ENCODE measurements around the gene B3GALT5. TPM values are rescaled to one million over a fixed set of nuclear protein-coding genes. Genes with fewer than 3 reads are reported as not detected.

B3GALT5 gene
- total RNA-seq, 1 experiment from 2014 or later, result not detected

DNA sequence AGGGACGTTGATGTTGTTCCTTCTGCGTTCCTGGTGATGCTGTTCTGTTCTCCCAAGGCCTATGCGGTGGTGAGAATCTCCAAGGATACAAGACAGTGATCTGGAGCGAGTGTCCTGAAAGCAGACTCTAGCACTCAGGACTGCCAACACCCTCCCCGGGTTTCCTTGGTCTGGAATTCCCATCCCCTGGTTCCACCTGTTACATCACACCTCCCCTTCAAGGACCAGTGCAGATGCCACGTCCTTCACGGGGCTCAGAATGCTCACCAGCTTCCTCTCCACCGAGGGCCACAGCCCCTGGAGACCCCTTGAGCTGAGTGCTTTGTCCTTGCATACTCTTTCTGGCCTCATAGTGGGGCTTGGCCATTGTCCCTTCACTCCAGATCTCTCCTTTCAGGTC is 43.5 kb downstream of the B3GALT5 start:
- H3K4me1 Mint-ChIP-seq (ENCODE audit: insufficient read depth, unreplicated experiment), result peaks cover 13% of the 10 kb centered on the region
- H3K4me3 Mint-ChIP-seq (ENCODE audit: unreplicated experiment), result no peak overlapping the region
- TF ChIP-seq, protein P1, sequence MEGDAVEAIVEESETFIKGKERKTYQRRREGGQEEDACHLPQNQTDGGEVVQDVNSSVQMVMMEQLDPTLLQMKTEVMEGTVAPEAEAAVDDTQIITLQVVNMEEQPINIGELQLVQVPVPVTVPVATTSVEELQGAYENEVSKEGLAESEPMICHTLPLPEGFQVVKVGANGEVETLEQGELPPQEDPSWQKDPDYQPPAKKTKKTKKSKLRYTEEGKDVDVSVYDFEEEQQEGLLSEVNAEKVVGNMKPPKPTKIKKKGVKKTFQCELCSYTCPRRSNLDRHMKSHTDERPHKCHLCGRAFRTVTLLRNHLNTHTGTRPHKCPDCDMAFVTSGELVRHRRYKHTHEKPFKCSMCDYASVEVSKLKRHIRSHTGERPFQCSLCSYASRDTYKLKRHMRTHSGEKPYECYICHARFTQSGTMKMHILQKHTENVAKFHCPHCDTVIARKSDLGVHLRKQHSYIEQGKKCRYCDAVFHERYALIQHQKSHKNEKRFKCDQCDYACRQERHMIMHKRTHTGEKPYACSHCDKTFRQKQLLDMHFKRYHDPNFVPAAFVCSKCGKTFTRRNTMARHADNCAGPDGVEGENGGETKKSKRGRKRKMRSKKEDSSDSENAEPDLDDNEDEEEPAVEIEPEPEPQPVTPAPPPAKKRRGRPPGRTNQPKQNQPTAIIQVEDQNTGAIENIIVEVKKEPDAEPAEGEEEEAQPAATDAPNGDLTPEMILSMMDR (IDR thresholded peaks at IDR 0.05; ENCODE audit: unreplicated experiment), result no peak
- POLR2A ChIA-PET, result no interaction called here
- peaks cover 14% of the 10 kb centered on the region for H3K9me3 Mint-ChIP-seq (ENCODE audit: unreplicated experiment)
- no peak for DNase-seq (ENCODE audit: unreplicated experiment)
- no peak overlapping the region for H3K27ac Mint-ChIP-seq (ENCODE audit: low read depth, unreplicated experiment)
- BruUV-seq (replicated peaks), result no TSS peak
- no peaks in the 10 kb centered on the region for H3K27me3 Mint-ChIP-seq (ENCODE audit: insufficient read depth, unreplicated experiment)
- CTCF ChIA-PET, result no interaction called here
- H3K36me3 Mint-ChIP-seq (ENCODE audit: insufficient read depth, unreplicated experiment), result no peaks in the 10 kb centered on the region
- intact Hi-C loops (cut with micrococcal nuclease), result no loop called here

DNA sequence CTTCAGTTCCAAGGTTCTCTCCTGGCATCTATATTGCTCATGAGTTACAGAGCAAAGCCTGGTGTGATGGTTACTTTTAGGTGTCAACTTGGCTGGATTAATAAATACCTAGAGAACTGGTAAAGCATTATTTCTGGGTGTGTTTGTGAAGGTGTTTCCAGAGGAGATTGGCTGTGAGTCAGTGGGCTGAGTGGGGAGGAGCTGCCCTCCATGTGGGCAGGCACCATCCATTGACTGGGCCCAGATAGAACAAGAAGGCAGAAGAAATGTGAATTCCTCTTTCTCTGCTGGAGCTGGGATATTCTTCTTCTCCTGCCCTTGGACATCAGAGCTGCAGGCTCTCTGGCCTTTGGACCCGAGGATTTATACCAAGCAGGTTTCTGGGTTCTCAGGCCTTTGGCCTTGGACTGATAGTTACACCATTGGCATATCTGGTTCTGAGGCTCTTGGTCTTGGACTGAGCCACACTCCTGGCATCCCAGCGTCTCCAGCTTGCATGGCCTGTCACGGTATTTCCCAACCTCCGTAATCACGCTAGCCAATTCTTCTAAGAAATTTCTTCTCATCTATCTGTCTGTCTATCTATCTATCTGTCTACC is 44.5 kb downstream of the B3GALT5 start:
- intact Hi-C loops (cut with micrococcal nuclease), result no loop called here
- ChIA-PET POLR2A (interaction anchor here (0.6 kb wide), 1 partner anchor 1878 kb away, joined by 3 read pairs; no protein-coding TSS in a partner anchor), CTCF (no interaction called here)
- H3K36me3 Mint-ChIP-seq (ENCODE audit: insufficient read depth, unreplicated experiment), result no peaks in the 10 kb centered on the region
- no peak overlapping the region for H3K27ac Mint-ChIP-seq (ENCODE audit: low read depth, unreplicated experiment)
- no peak overlapping the region for H3K4me3 Mint-ChIP-seq (ENCODE audit: unreplicated experiment)
- TF ChIP-seq, protein P1 (IDR thresholded peaks at IDR 0.05; ENCODE audit: unreplicated experiment), result no peak
- DNase-seq (ENCODE audit: unreplicated experiment), result no peak
- H3K27me3 Mint-ChIP-seq (ENCODE audit: insufficient read depth, unreplicated experiment), result no peaks in the 10 kb centered on the region
- BruUV-seq (replicated peaks), result no TSS peak
- peaks cover 14% of the 10 kb centered on the region for H3K9me3 Mint-ChIP-seq (ENCODE audit: unreplicated experiment)
- peaks cover 13% of the 10 kb centered on the region for H3K4me1 Mint-ChIP-seq (ENCODE audit: insufficient read depth, unreplicated experiment)

DNA sequence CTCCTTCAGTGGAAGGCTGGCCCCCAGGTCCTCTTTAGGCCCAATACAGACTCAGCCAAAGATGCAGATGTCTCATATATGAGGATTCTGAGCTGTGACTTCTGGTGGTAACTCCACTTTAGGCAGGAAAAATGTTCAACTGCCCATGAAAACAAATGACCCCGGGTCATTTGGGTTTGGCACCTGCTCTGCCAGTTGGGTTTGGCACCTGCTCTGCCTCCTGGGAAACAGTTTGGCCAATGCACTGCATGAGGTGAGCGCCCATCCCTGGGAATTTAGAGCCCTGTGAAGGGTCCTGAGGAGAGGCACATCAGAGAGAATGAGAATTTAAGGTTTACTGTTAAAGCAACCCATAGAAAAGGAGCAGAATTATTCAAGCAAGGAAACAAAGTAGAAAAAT is 45.3 kb downstream of the B3GALT5 start:
- H3K4me1 Mint-ChIP-seq (ENCODE audit: insufficient read depth, unreplicated experiment), result peaks cover 13% of the 10 kb centered on the region
- ChIA-PET CTCF (interaction anchor here (0.9 kb wide), 1 partner anchor 27 kb away, joined by 4 read pairs; no protein-coding TSS in a partner anchor), POLR2A (no interaction called here)
- no peak overlapping the region for H3K4me3 Mint-ChIP-seq (ENCODE audit: unreplicated experiment)
- no peaks in the 10 kb centered on the region for H3K27me3 Mint-ChIP-seq (ENCODE audit: insufficient read depth, unreplicated experiment)
- H3K9me3 Mint-ChIP-seq (ENCODE audit: unreplicated experiment), result peaks cover 9% of the 10 kb centered on the region
- TF ChIP-seq, protein P1 (IDR thresholded peaks at IDR 0.05; ENCODE audit: unreplicated experiment), result no peak
- H3K36me3 Mint-ChIP-seq (ENCODE audit: insufficient read depth, unreplicated experiment), result no peaks in the 10 kb centered on the region
- DNase-seq (ENCODE audit: unreplicated experiment), result no peak
- intact Hi-C loops (cut with micrococcal nuclease), result no loop called here
- no peak overlapping the region for H3K27ac Mint-ChIP-seq (ENCODE audit: low read depth, unreplicated experiment)
- BruUV-seq (replicated peaks), result no TSS peak

DNA sequence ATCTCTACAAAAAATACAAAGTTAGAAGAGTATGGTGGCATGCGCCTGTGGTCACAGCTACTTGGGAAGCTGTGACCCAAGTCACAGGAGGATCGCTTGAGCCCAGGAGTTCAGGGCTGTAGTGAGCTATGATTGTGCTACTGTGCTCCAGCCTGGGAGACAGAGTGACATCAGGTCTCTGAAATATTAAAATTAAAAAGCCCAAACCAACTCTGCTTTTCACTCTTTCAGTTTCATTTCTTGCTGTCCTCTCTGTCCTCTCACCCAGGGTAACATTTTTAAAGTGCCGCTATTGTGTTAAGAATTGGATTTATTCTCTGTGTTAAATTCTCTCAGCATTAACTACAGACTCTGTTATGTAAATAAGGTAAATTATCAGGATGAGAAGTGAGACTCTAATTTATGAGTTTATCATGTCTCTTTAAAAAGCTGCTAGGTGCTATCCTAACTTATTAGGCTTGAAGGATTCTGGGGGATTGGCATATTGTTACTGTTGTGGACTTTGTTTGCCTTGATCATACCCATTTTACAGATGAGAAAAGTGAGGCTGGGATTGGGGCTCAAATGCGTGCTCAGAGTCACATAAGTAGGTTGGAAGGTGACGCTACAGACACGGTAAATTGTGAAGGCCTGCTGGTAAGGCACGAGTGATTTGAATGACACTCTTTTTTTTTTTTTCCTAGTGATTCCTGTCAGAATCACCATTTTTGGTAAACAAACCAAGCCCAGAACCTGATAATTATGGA is 46.5 kb downstream of the B3GALT5 start:
- Mint-ChIP-seq H3K9me3 (ENCODE audit: unreplicated experiment) (peaks cover 7% of the 10 kb centered on the region), H3K4me3 (ENCODE audit: unreplicated experiment) (no peak overlapping the region), H3K27me3 (ENCODE audit: insufficient read depth, unreplicated experiment) (no peaks in the 10 kb centered on the region), H3K36me3 (ENCODE audit: insufficient read depth, unreplicated experiment) (no peaks in the 10 kb centered on the region), H3K4me1 (ENCODE audit: insufficient read depth, unreplicated experiment) (peaks cover 13% of the 10 kb centered on the region), H3K27ac (ENCODE audit: low read depth, unreplicated experiment) (no peak overlapping the region)
- no peak for DNase-seq (ENCODE audit: unreplicated experiment)
- ChIA-PET CTCF (no interaction called here), POLR2A (no interaction called here)
- intact Hi-C loops (cut with micrococcal nuclease), result no loop called here
- BruUV-seq (replicated peaks), result no TSS peak
- TF ChIP-seq, protein P1 (IDR thresholded peaks at IDR 0.05; ENCODE audit: unreplicated experiment), result no peak
